ENCODE data around the gene C3orf18.

C3orf18 gene

GRCh38 chr3:50550079-50550736 is 17.3 kb downstream of the C3orf18 start:
- DNase-seq (ENCODE audit: low read depth, low spot score), result no peak
- ChIA-PET CTCF (interaction anchor here (0.9 to 22.3 kb wide), 21 partner anchors 5 to 214 kb away, joined by 3 to 473 read pairs (median 6); partner anchors contain the start of genes C3orf18, CISH, CYB561D2 and HEMK1), POLR2A (no interaction called here)
- TF ChIP-seq, protein P1, sequence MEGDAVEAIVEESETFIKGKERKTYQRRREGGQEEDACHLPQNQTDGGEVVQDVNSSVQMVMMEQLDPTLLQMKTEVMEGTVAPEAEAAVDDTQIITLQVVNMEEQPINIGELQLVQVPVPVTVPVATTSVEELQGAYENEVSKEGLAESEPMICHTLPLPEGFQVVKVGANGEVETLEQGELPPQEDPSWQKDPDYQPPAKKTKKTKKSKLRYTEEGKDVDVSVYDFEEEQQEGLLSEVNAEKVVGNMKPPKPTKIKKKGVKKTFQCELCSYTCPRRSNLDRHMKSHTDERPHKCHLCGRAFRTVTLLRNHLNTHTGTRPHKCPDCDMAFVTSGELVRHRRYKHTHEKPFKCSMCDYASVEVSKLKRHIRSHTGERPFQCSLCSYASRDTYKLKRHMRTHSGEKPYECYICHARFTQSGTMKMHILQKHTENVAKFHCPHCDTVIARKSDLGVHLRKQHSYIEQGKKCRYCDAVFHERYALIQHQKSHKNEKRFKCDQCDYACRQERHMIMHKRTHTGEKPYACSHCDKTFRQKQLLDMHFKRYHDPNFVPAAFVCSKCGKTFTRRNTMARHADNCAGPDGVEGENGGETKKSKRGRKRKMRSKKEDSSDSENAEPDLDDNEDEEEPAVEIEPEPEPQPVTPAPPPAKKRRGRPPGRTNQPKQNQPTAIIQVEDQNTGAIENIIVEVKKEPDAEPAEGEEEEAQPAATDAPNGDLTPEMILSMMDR (IDR thresholded peaks at IDR 0.05; ENCODE audit: insufficient read depth, low read length, missing control alignments), result peak; percentile 71
- H3K4me3 ChIP-seq (ENCODE audit: low read depth, low read length), result no peak overlapping the region

DNA sequence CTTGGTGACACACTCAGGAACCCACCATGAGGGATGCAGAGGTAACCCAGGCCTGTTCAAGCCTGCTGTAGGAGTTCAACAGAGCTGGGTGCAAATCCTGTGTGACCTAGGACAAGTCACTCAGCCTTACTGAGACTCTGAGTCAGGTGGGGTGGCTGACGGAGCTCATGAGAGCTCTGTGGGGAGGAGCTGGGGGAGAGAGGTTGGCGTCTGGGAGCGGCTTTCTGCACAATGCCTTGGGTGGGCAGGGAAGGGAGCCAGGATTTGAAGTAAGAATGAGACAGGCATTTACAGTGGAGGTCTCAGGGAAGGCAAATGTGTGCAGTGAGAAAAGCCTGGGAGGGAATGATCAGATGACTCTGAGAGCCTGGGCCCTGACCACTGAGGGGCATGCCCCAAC is 18.3 kb downstream of the C3orf18 start:
- ChIA-PET POLR2A (no interaction called here), CTCF (interaction anchor here (0.9 to 22.3 kb wide), 18 partner anchors 6 to 213 kb away, joined by 3 to 473 read pairs (median 9); partner anchors contain the start of genes C3orf18, CISH, CYB561D2 and HEMK1)
- TF ChIP-seq, protein P1 (IDR thresholded peaks at IDR 0.05; ENCODE audit: insufficient read depth, low read length, missing control alignments), result no peak
- DNase-seq (ENCODE audit: low read depth, low spot score), result no peak
- H3K4me3 ChIP-seq (ENCODE audit: low read depth, low read length), result no peak overlapping the region

DNA sequence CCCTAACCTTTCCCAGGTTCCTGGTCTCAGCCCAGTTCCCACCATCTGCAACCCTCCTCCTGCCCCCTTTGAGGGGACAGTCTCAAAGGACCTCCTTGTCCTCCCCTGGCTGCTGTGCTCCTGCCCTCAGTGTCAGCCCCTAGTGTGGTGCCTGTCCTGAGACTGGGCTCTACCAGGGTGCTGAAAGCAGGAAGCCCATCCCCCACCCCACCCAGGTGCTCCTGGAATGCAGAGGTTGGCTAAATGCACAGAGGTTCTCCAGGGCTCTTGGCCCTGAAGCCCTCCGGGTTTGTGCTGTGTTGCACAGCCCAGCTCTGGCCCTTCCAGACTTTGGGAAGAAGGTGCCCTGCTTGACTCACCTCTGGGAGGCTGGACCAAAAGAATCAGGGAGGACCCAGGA is 21.8 kb downstream of the C3orf18 start:
- no peak for DNase-seq (ENCODE audit: low read depth, low spot score)
- TF ChIP-seq, protein P1 (IDR thresholded peaks at IDR 0.05; ENCODE audit: insufficient read depth, low read length, missing control alignments), result no peak
- CTCF ChIA-PET, result interaction anchor here (0.7 to 22.3 kb wide), 5 partner anchors 3 to 196 kb away, joined by 3 to 473 read pairs (median 333); partner anchors contain the start of genes CYB561D2, NPRL2 and ZMYND10

DNA sequence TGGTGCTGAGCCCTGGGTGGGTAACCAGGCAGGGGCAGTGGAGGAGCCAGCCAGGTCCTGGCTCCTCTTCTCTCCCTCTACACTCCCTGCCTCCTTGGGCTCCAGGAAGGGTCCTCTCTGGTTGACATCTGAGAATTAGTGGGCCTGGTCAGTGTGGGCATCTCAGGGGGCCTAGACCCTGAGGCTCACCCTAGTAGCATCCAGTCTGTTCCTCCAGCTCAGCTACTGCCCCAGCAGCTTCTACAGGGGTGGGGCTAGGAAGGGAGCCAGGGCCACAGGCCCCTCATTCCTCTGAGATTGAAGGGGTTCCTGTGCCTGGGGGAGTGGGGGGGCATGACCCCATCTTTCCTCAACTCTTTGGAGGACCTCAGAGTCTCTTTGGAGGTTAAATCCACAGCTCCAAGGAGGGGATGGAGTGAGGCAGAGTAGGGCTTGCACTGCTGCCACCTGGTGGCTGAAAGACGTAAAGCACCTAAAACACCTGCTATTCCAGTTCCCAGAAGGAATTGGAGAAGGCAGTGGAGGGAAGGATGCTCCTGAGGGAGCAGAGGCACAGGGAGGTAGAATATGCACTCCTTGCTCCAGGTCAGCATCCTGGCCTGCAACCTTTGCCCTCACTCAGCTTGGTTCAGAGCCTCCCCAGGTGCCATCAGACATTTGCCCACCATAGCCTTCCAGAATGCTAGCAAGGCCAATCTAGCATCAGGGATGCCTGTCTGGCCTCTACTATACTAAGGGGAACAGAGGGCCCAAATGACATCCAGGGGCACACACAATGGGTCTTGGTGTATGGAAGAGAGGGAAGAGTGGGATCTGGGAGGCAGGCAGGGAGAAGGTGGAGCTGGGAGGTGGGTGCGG is 25.1 kb downstream of the C3orf18 start:
- ChIA-PET CTCF (interaction anchor here (0.6 to 22.3 kb wide), 39 partner anchors 8 to 296 kb away, joined by 3 to 473 read pairs (median 5); partner anchors contain the start of genes C3orf18, CISH, CYB561D2 and MAPKAPK3), POLR2A (interaction anchor here (1.0 kb wide), 1 partner anchor 192 kb away, joined by 3 read pairs; the partner anchor contains the start of genes CYB561D2 and NPRL2)
- DNase-seq (ENCODE audit: low read depth, low spot score), result no peak
- TF ChIP-seq, protein P1 (IDR thresholded peaks at IDR 0.05; ENCODE audit: insufficient read depth, low read length, missing control alignments), result peak; percentile 84
- H3K4me3 ChIP-seq (ENCODE audit: low read depth, low read length), result no peak overlapping the region

More for the DNA sequence above, 21.8 kb downstream of the C3orf18 start:
- no peak overlapping the region for H3K4me3 ChIP-seq (ENCODE audit: low read depth, low read length)
- POLR2A ChIA-PET, result no interaction called here

DNA sequence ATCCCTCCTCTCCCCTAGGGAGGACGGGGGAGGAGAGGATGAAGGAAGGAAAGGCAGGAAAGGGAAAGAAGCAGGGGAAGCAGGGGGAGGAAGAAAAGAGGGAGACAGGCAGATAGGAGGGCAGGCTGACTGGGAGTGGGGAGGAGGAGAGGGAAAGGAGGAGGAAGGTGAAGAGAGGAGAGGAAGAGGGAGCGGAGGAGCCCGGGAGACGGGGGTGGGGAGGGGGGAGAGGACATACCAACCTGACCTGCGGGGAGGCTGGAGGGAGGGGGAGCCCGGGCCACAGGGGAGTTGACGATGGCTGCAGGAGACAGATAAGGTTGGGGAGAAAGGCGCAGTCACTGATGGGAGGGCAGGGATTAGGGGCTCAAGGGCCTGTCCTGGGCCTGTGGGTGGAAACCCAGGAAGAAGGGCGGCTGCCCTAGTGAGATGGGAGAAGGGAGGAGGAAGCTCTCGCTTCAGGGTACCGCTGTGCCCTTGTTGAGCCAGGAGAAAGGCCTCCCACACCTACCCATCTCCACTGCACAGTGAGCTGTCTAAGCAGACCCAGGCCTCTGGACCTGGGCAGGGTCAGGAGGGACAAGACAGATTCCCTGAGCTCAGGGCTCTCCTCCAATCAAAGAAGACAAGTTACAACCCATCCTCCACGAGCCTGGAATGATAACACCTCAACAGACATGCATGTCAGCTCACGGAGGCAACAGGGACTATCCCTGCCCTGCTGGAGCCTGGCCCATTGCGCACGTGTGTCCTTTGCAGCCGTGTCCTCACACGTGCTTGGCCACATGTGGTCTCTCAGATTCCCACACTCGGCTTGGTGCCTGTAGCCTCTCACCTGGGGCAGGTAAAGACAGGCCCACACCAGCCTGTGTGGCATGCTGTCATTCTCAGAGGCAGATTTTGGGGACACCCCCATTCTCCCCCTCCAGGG is 27.9 kb downstream of the C3orf18 start:
- CTCF ChIA-PET, result interaction anchor here (0.9 to 22.3 kb wide), 8 partner anchors 16 to 190 kb away, joined by 3 to 473 read pairs (median 56); partner anchors contain the start of genes CYB561D2, NPRL2 and ZMYND10

More for the DNA sequence above, 27.9 kb downstream of the C3orf18 start:
- POLR2A ChIA-PET, result no interaction called here
- TF ChIP-seq, protein P1 (IDR thresholded peaks at IDR 0.05; ENCODE audit: insufficient read depth, low read length, missing control alignments), result no peak
- DNase-seq (ENCODE audit: low read depth, low spot score), result no peak
- H3K4me3 ChIP-seq (ENCODE audit: low read depth, low read length), result no peak overlapping the region
